ENCODE measurements around the gene YWHAG. TPM values are rescaled to one million over a fixed set of nuclear protein-coding genes. Genes with fewer than 3 reads are reported as not detected.

Gene YWHAG
- total and polyA plus RNA-seq, 9 of the 15 experiments (the other 6 are each of a cell fraction or from before 2014, with no cell fraction given), result 30.4 to 246 (median 94.5) TPM

DNA sequence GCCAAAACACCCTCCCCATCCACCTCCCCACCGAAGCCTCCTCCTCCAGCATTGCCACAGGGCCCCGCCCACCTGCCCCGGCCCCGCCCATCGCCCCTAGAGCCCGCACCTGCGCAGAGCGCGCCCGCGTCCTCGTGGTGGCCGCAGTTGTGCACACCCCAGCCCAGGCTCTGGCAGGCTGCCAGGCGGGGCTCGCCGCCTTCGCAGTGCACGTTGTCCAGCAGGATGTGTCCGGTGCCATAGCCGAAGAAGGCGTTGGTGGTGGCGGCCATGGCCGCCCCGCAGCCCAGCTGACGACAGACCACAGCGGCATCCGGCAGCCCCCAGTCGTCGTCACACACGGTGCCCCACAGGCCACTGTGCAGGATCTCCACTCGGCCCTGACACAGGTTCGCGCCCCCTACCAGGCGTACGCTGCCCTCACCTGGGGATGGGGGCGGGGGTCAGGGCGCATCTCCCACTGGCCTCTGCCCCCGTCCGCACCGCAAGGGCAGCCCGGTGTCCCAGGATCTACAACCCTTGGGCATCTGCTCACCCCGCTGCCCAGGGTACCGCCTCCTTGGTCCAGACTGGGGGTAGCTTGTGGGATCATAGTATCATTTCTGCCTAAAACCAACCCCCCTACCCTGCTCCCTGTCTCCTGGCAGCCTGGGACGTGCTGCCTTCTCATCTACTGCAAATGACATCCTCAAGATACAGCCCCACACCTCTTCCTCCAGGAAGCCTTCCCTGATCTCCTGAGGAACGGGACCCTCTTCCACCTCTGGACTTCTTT is 38.8 kb upstream of the YWHAG start (continued):
- TF ChIP-seq L3MBTL2 (IDR thresholded peaks at IDR 0.05) (peak; percentile 99), EP400 (IDR thresholded peaks at IDR 0.05) (peak; percentile 95), MYC (IDR thresholded peaks at IDR 0.05; ENCODE audit: low read depth, low read length) (peak; percentile 98), MYC (CRISPR knock-in tag; IDR thresholded peaks at IDR 0.05; ENCODE audit: borderline replicate concordance, low read depth) (peak; percentile 88), TFE3 (CRISPR knock-in tag; IDR thresholded peaks at IDR 0.05) (no peak), LCOR (CRISPR knock-in tag; IDR thresholded peaks at IDR 0.05) (peak; percentile 86), ZNF717 (CRISPR knock-in tag; IDR thresholded peaks at IDR 0.05) (no peak), PHB2 (IDR thresholded peaks at IDR 0.05; ENCODE audit: low read depth) (no peak), NCOA4 (IDR thresholded peaks at IDR 0.05; ENCODE audit: partially characterized antibody) (no peak), SIX5 (IDR thresholded peaks at IDR 0.05; ENCODE audit: borderline replicate concordance in 1 of 2, insufficient read depth in 1 of 2, low read depth in 1 of 2, low read length in 2 of 2) (no peak), TEAD2 (tag; IDR thresholded peaks at IDR 0.05) (no peak), NFYB (IDR thresholded peaks at IDR 0.05; ENCODE audit: extremely low read depth, insufficient read length) (no peak), ZFP30 (CRISPR knock-in tag; IDR thresholded peaks at IDR 0.05; ENCODE audit: borderline replicate concordance) (no peak), ZNF174 (CRISPR knock-in tag; IDR thresholded peaks at IDR 0.05) (no peak), RNF219 (CRISPR knock-in tag; IDR thresholded peaks at IDR 0.05) (no peak), ZNF140 (CRISPR knock-in tag; IDR thresholded peaks at IDR 0.05) (no peak), ZNF644 (tag; IDR thresholded peaks at IDR 0.05; ENCODE audit: low read depth) (no peak)
- TF ChIP-seq, protein P1, sequence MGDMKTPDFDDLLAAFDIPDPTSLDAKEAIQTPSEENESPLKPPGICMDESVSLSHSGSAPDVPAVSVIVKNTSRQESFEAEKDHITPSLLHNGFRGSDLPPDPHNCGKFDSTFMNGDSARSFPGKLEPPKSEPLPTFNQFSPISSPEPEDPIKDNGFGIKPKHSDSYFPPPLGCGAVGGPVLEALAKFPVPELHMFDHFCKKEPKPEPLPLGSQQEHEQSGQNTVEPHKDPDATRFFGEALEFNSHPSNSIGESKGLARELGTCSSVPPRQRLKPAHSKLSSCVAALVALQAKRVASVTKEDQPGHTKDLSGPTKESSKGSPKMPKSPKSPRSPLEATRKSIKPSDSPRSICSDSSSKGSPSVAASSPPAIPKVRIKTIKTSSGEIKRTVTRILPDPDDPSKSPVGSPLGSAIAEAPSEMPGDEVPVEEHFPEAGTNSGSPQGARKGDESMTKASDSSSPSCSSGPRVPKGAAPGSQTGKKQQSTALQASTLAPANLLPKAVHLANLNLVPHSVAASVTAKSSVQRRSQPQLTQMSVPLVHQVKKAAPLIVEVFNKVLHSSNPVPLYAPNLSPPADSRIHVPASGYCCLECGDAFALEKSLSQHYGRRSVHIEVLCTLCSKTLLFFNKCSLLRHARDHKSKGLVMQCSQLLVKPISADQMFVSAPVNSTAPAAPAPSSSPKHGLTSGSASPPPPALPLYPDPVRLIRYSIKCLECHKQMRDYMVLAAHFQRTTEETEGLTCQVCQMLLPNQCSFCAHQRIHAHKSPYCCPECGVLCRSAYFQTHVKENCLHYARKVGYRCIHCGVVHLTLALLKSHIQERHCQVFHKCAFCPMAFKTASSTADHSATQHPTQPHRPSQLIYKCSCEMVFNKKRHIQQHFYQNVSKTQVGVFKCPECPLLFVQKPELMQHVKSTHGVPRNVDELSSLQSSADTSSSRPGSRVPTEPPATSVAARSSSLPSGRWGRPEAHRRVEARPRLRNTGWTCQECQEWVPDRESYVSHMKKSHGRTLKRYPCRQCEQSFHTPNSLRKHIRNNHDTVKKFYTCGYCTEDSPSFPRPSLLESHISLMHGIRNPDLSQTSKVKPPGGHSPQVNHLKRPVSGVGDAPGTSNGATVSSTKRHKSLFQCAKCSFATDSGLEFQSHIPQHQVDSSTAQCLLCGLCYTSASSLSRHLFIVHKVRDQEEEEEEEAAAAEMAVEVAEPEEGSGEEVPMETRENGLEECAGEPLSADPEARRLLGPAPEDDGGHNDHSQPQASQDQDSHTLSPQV (IDR thresholded peaks at IDR 0.05), result peak; percentile 94
- TF ChIP-seq, protein P2, sequence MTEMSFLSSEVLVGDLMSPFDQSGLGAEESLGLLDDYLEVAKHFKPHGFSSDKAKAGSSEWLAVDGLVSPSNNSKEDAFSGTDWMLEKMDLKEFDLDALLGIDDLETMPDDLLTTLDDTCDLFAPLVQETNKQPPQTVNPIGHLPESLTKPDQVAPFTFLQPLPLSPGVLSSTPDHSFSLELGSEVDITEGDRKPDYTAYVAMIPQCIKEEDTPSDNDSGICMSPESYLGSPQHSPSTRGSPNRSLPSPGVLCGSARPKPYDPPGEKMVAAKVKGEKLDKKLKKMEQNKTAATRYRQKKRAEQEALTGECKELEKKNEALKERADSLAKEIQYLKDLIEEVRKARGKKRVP (CRISPR knock-in tag; IDR thresholded peaks at IDR 0.05), result 0 out of 2 replicates have a peak, but pooled peaks have one; percentile 44
